CD4-positive, alpha-beta T cell treated with Interleukin-4 for 4 hours (primary cell): Measurements from ENCODE around the gene RAP1GAP.
"Not testable (repeated sequence)": the region's sequence is repeated elsewhere in the genome, so short reads cannot be mapped to it uniquely, and the experiment has no call there.

Experiments
- DNase-seq: peaks from one replicate; pipeline ENCODE4 v3.0.0-alpha.2; 2020

Gene RAP1GAP

DNA sequence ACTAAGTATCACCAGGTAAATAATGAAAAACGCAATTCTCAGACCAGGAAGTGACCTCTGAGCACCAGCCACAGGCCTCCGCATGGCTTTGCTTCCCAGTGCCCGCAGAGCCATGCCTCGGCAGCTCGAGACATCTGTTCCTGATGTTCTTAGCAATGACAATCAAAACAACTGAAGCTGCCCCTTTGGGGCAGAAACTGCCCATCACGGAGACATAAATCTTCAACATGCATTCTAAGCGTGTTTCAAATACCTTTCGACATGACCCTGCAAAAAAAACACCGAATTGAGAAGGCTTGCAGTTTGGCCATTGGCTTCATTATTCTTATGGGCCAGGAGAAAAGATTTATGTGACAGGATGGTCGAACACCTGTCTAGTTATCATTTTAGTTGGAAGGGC is 5.8 kb upstream of the RAP1GAP start:
- DNase-seq, result no peak

DNA sequence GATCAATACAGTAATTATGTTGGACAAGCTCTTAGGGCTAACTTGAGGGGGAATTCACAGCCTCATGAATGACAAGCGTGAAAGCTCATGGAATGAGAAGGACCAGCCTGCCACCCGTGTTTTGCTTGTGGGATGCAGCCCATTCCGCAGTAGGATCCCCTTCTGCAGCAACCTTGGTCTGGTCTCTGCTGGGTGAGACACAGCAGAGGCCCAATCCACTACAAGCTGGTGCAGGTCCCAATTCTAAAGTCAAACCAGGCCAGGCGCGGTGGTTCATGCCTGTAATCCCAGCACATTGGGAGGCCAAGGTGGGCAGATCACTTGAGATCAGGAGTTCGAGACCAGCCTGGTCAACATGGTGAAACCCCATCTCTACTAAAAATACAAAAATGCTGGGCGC is 4.7 kb upstream of the RAP1GAP start:
- not testable (repeated sequence) for DNase-seq

DNA sequence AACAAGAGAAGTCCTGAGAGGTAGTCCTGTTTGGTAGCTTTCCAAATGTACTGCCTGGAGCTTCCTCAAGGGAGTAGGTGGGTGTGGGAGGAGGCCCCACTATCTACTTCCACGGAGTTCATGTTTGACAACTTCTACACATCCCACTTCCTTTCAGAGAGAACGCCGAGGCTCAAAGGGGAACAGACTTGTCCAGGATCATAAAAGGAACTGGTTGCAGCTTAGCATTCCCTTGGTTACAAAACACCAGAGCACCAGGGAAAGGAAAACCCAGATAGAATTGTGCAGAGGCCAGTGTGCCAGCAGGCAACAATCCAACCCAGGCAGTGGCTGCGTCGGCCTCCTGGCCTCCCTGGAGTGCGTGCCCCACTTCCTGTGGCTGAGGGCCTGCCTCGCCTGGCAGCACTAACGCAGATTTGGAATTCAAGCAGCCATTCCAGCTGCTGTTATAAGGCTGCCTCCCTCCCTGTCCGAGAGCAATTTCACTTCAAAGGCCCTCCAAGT is 4.2 kb upstream of the RAP1GAP start:
- no peak for DNase-seq

DNA sequence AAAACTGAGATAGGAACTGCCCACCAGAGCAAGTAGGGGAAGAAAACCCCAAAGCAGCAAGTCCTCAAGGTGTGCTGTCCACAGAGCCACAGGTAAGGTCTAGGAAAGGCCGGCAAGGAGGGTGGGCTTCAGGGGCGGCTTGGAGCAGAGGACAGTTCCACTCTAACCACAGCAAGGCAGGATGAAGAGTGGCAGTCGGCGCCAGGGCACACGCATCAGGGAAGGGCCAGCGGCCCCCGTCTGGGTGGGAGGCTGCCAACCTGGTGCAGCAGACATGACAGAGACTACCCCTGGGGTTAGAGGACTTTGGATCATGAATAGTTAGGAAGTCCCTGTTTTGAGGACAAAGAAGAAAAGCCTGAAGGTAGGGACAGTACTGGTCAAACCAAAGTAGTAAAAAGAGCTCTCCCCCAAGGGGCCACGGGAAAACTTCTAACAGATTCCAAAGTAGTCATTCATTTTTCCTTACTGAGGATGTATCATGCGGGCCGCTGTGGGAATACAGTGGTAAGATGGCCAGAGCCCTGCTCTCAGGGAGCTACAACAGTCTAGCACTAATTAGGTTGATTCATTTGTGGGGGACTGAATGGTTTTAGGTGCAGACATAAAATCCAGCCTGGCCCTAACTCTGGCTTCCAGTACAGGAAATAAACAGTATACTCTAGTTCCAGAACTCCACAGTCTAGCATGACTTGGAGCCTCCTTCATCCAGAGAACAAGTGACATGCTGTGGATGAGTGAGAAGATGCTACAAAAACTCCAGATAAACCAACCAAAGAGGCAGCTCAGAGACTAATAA is 3.5 kb upstream of the RAP1GAP start:
- DNase-seq, result no peak

DNA sequence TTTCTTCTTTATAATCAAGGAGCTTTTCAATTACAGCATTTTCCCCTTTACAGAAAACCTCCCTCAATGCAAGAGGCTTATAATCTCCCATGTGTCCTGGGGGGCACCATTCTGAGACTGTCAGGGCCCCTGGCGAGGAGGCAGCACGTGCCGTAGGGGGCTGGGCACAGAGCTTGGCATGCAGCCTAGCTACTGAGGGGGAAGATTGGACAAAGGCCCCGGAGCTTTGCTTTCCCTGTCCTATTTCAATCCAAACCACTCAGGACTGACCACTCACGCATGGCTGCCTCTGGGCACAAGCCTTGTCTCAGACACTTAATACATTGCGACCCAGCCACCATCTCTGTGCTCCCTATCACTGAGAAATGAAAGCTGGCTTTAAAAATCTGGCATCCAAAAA is 2.8 kb upstream of the RAP1GAP start:
- DNase-seq, result no peak

DNA sequence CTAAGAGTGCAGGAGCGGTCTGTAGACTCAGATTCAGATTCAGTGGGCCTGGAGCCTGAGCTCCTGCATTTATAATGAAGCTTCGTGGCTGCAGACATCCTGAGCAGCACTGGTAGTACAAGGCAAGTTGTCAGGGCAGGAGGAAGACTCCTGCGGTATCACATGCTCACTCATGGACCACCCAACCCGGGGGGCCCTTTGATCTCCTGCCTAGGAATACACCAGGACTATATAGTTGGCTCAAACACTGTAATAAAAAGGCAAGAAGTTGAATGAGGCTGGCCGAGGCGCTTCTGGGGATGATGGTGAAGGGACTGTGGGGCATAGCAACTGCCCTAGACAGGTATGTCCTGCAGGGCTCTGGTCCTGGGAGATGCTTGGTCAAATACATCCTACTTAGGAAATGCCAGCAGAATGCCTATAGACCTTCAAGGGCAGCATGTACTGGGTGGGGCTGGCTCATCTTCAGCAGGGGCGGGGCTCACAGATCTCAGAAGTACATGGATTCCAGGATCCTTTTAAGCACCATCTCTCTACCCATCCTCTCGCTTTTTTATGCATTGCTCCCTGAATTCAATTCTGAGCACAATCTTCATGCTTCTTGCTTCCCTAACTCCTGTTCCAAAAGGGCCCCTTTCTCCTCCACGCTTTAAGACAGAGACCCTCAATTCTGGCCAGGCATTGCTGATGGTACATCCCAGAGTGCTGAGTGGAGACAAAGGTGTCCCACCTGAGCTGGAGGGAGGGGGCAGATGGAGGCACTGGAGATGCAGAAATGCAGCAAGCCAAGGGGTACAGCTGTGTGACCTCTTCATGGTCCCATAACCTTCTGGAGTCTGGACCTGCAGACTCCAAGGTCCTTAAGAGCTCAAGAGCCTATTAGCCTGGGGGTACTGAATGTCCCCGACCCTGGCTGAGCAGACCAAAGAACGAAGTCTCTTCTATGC is 2.1 kb upstream of the RAP1GAP start:
- DNase-seq, result no peak

DNA sequence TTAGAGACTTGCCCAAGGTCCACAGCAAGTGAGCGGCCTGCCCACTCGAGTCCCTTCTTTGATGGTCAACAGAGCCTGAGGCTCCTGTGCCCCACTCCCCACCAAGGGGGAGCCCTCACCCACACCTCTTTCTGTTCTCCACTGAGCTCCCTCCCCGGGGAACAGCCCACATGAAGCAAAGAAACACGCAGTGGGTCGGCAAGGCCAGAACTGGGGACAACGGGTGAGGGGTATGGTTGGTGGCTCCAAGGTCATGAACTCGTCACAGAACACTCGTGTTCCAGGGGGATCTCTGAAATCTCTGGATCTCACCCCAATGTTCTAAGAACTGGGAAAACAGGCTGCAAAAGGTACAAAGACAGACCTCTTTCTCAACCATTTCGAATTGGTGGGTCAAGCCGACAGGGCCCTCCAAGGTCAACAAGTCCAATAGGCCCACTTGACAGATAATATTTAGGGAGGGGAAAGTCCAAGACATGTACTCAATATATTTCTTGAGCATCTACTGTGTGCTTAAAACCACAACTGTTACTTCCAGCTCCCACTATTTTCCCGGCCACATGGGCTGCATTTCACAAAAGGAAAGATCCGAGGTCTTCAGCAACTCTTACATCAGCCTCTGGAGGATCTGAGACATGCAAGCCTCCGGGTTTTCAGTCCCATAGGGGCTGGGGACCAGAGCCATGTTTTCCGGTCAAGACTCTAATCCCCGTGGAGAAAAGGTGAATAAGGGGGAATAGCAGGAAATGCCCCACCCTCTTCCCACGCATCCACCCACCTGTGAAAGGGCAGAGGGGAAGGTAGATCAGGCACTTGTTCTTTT is 1.1 kb upstream of the RAP1GAP start:
- DNase-seq, result no peak

DNA sequence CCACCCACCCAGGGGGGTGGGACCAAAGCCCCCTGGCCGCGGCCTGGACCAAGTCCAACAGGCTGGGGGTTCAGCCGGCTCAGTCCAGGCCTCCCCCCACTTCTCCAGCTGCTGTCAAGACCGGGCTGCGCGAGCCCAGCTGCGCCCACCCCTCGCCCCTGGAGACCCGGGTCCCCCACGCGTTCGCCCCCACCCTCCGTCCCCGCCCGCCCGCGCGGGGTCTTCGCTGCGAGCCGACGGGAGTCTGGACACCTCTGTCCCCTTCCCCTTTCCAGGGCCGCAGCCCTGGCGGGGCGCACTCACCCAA is 253 bp downstream of the RAP1GAP start:
- DNase-seq, result no peak

DNA sequence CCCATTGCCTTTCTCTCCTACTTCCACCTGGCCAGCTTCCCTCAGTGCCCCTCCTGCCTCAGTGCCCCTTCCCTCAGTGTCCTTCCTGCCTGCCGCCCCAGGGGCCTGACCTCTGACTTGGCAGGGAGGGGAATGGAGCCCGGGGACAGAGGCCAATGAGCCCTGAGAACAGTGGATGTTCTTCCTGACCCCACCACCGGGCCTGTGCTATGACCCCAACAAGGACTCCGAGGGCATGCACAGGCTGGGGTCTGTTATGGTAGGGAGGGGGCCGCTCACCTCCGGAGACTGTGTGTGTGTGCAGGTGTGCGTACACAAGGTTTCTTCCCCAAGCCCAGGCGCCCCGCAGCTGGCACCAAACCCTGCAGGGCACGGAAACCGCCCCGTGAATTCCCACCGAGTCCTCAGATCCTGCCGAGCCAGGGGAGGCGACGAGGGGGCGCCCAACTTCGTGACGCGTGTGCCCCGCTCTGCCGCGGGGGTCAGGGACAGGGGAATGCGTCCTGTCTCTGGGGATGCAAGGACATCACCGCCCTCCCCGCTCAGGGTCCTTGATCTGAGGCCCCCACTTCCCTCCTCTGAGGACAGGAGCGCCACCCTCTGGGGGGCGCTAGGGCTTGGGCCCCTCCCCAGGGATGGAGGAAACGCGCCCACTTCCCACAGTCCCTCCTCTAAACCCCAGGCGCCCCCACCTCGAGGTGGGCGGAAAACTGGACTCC is 766 bp downstream of the RAP1GAP start:
- no peak for DNase-seq

DNA sequence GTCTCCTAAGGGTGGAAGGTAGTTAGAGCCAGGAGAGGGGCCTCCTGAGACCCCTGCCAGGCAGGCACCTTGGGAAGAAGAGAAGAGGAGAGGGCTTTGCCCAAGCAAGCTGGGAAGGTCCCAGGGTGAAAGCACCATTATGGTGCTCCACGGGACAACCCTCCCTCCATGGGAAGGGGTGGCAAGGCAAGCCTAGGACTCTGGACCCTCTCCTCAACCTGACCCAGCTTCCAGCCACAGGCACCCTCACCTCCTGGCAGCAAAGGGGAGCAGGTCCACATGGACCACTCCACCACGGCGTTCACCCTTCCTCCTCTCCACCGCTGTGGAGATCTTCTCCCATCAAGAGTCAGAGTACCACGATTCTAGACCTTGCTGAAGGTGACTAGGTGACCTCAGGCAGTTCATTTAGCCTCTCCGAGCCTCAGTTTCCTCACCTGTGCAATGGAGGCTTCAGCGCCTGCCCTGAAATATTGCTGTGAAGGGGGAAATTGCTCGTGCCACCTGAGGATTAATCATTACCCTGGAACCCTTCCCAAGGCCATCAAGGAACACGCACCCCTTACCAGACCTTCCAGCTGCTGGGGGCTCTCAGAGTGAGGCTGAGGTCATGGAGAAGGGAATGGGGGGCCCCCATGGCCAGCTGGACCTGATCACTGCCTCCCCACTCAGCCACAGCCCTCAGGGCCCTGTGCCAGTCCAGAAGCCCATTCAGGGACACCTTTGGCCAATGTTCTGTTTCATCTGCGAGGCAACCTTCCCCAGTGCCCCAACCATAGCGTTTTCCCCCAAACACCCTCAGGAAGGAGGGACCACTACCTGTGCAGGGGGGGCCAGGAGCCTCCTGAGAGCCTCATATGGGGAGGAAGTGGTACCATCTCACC is 1.6 kb downstream of the RAP1GAP start:
- DNase-seq, result no peak

DNA sequence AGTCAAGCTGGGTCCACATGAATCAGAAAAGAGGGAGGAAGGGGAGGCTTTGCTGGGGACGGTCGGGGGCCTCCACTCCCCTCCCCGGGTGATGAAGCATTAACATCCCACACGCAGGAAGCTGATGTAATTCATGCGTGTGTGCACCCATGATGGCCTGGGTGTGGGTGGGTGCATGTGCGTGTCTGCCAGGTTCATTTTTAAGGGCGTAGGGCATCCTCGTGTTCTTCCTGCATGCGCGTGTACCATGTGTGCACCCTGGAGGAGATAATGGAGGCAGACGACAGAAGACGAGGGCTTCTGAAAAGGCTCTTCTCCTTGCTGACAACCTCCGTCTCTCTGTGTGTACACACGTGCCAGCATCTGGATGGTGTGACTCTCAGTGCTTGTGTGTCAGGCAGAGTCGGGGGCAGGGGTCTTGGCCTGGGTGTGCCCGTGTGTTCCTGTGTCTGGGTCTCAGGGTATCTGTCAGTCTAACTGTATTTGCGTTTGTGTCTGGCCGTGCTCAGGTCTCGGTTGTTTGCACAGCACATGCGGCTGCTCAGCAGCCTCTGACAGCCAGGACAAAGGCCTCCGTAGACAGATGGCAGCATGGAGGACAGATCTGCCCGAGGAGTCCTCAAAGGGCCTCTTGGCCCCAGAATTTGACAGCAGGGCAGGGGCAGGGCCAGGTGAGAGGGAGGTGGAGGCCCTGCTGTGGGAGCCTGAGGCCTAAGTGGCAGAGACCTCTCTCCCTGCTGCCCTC is 2.4 kb downstream of the RAP1GAP start:
- DNase-seq, result no peak

DNA sequence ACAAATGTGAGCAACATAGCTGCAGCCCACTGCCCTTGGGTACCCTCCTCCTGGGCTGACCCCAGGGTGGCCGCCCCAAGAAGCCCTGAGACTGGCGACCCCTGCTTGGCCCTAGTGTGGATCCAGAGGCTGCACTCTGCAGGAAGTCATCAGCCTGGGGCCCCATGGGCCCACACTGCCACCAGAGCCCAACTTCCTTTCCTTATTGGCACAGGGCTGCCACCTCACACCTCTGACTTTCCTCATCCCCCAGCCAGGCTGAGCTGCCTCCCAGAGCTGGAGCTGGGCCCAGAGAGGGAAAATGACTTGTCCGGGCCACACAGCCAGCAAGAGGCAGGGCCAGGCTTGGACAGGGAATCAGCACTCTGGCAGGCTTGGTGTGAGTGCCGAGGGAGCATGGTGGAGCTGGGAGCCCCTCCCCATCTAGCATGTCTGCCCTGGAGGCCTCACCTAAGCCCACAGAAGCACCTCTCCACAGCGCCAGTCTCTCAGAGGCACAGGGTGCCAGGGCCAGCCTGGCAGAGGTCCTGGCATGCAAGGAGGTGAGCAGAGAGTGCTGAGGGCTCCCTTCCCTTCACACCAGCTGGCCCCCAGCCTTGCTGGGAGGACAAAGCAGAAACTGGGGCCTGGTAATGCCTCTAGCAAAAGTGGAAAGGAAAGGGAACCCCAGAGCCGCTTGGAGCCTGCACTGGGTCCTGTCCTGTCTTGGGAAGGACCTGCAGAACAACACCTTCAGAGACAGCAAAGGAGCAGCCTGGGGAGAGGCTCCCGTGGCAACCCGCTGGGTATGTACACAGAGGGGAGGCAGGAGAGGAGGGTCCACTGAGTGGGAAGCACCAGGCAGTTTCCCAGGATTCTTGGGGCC is 3.2 kb downstream of the RAP1GAP start:
- no peak for DNase-seq

DNA sequence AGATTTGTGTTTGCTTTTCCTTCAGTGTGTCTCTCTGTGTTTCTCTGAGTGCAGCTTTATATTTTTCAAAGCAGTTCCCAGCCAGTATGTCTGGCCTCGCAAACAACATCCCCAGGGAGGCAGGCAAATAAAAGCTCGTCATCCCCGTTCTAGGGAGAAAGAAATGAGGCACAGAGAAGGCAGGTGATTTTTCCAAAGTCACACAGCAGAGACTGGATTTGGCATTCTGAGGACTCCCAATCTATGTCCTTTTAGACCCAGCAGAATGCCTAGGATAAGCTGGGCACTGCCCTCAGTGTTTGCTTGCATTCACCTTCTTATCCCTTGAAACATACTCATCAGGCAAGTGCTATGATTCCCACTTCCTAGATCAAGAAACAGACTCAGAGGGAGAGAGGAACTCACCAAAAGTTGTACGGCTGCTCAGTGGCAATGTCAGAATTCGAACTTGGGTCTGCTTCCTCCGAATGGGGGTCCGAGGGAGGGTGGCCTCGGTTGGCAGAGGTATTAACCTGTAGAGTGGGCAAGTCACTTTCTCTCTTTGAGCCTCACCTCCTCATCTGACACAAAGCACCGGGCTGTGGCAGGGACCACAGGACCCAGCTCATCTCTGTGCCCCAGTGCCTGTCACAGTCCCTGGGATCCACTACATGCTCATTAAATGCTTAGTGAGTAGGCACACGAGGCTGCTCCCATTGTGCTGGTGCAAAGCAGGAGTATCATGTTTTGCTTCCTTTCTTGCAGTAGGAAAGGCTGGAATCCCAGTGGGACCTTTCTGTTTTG is 4.2 kb downstream of the RAP1GAP start:
- DNase-seq, result no peak

DNA sequence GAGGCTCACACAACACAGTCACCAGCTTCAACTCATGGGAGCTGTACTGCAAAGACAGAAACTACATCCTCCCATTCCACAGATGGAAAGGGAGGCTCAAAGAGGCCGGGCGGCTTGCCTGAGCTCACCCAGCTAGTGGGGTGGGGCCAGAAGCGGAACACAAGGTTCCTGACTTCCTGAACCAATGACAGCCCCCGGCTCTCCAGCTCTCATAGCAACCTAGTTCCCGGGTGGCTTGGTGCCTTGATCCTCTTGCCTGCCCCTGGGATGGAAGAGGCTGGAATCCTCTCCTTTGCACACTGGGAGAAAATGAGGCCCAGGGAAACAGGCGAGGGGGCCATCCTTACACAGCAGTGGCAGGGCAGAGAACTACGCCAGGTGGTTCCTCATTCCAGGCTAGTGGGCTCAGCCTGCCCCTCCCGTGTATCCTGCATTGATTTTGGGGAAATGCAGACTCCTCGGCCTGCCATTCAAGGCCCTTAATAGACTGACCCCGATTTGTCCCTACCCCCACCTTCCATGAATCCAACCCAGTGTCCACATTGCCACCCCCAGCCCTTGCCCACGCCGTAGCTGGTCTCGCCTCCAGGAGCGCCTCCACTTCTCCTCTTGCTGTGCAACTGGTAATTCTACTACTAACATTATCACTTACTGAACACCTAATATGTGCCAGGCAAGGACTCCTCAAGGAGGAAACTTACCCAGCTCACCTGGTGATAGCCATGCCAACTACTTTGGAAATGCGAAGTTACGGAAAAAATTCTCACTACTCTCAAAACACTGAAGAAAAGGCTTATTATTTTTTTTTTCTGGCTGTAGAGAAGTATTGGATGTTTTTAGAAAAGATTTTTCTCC is 5.0 kb downstream of the RAP1GAP start:
- no peak for DNase-seq

DNA sequence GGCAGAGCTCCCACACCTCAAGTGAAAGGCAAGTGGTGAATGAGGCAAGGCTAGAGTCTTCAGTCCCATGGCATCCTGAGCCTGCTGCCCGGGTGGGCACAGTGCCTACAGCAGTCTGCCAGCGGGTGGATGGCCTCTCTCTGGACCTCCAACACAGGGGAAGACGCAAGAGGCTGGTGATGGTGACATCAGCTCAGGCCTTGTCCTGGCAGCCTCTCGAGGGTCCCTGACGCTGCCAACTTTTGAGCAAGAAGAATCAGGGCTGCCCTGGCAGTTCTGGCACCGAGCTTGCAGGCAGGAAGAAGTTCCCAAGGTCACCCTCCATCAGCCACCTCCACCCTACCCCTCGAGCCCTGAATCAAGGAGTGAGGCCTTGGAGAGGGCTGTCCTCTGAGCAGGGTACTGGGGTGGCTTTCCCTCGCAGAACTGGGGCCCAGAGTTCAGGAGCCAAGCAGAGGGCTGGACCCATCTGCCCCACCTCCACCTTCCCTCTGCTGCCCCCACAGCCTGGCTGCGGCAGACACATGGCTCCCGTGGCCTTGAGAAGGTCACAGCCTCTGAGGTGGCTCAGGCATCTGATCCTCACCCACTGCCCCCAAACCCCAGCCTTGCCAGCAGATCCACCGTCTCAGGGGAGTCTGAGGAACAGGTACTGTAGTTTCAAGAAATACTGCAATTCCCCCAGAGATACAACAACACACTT is 5.8 kb downstream of the RAP1GAP start:
- DNase-seq, result no peak

DNA sequence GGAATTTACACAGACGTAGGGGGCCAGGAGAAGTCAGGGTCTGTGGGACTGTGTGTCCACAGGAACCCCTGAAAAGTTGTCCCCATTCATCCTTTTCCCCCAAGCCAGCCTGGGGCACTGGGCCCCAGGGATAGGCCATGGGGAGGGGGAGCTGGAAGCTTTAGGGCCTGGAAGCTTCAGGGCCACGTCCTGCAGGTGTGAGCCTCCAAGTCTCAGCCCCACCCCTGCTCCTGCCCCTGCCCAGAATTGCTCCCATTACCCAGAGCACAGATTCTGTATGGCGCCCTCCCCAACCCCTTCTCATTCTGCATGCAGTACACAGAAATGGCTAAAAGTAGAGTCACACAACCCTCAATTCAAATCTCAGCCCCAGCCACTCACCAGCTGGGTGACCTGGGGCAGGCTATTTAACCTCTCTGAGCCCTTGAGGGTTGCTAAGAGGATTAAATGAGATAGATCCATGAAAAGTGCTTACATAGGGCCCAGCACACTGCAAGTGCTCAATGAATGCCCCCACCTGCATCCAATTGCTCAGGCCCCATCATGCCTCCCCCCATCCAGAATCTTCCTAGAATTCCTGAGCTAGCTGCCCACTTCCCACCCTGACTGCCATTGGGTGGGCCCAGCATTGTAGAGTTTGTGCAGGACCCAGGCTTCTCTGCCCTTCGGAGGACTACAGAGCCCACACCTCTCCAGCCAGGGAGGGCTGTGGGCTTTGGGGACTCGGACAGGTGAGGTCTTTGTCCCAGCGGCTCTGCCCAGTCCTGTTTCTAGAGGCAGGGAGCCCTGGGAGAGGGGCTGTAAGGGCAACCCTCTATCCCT is 6.5 kb downstream of the RAP1GAP start:
- DNase-seq, result no peak
